Measurements from ENCODE around the gene RANBP17. TPM values are rescaled to one million over a fixed set of nuclear protein-coding genes. Genes with fewer than 3 reads are reported as not detected.
A peak's percentile ranks its signal among the peaks of the same experiment; 100 is the strongest.

Gene RANBP17
- total and polyA plus RNA-seq, 2 donors (not counting 1 experiment from before 2014, with no cell fraction given) = not detected

- no peak for DNase-seq
- no peak overlapping the region for H3K4me3 ChIP-seq (ENCODE audit: control extremely low read depth in 1 of 5, extremely low read depth in 1 of 5, insufficient read depth in 1 of 5, low read depth in 2 of 5, low read length in 4 of 5)
- Mint-ChIP-seq H3K27me3 (no peaks in the 10 kb centered on the region), H3K4me1 (no peaks in the 10 kb centered on the region), H3K9me3 (ENCODE audit: insufficient read depth) (no peaks in the 10 kb centered on the region), H3K4me3 (no peak overlapping the region), H3K27ac (no peak overlapping the region)
- ATAC-seq (ENCODE audit: low read depth) = no peak
- peaks cover 0 to 7% (median 0%) of the 10 kb centered on the region in 3 donors for H3K9me3 ChIP-seq (ENCODE audit: control extremely low read depth in 1 of 3, control insufficient read depth in 2 of 3, insufficient read depth in 1 of 3, low read length in 2 of 3)
- no peaks in the 10 kb centered on the region for H3K27me3 ChIP-seq (replicated peaks in 1 of 4; ENCODE audit: control extremely low read depth in 1 of 4, control insufficient read depth in 3 of 4, insufficient read depth in 4 of 4, low read length in 3 of 4)
- TF ChIP-seq EZH2 (IDR thresholded peaks at IDR 0.05; ENCODE audit: borderline replicate concordance, insufficient read depth, low read depth, low read length, poor library complexity, severe bottlenecking) = no peak
- no peak for TF ChIP-seq CTCF (IDR thresholded peaks at IDR 0.05)
- no peak overlapping the region for H3K27ac ChIP-seq (ENCODE audit: low read length in 2 of 2)
- H3K4me1 ChIP-seq (ENCODE audit: control insufficient read depth in 2 of 2, insufficient read depth in 2 of 2, low read length in 2 of 2) = no peaks in the 10 kb centered on the region
- no peak overlapping the region for H3K4me2 ChIP-seq (replicated peaks; ENCODE audit: low read depth, low read length, poor library complexity, severe bottlenecking)
- no peaks in the 10 kb centered on the region for H3K36me3 ChIP-seq (replicated peaks in 1 of 2; ENCODE audit: control extremely low read depth in 1 of 2, control insufficient read depth in 1 of 2, extremely low read depth in 1 of 2, insufficient read depth in 2 of 2, low read length in 1 of 2)
- intact Hi-C loops (cut with micrococcal nuclease) = no loop called here
- H2AFZ ChIP-seq (ENCODE audit: insufficient read depth, low read depth, low read length, poor library complexity, severe bottlenecking) = no peak overlapping the region
- H3K9ac ChIP-seq (ENCODE audit: low read length) = no peak overlapping the region
- H4K20me1 ChIP-seq (ENCODE audit: control insufficient read depth, insufficient read depth, low read length, poor library complexity, severe bottlenecking) = no peaks in the 10 kb centered on the region
- CTCF ChIA-PET = no interaction called here
- no peaks in the 10 kb centered on the region for H3K79me2 ChIP-seq (ENCODE audit: control insufficient read depth, insufficient read depth, low read length)
- POLR2A ChIA-PET = no interaction called here
- WGBS (ENCODE audit: insufficient coverage) = no CpG with 5 or more reads among the region's 1 CpG
These were observed 189.1 kb downstream of the RANBP17 start for GRCh38 chr5:171050916-171051315.

- Histone ChIP-seq H3K4me1 (ENCODE audit: control insufficient read depth in 2 of 2, insufficient read depth in 2 of 2, low read length in 2 of 2) (no peaks in the 10 kb centered on the region), H3K9me3 (ENCODE audit: control extremely low read depth in 1 of 3, control insufficient read depth in 2 of 3, insufficient read depth in 1 of 3, low read length in 2 of 3) (peaks cover 0 to 11% (median 0%) of the 10 kb centered on the region in 3 donors), H4K20me1 (ENCODE audit: control insufficient read depth, insufficient read depth, low read length, poor library complexity, severe bottlenecking) (no peaks in the 10 kb centered on the region), H3K79me2 (ENCODE audit: control insufficient read depth, insufficient read depth, low read length) (no peaks in the 10 kb centered on the region), H3K27ac (ENCODE audit: low read length in 2 of 2) (no peak overlapping the region), H3K9ac (ENCODE audit: low read length) (no peak overlapping the region), H3K36me3 (replicated peaks in 1 of 2; ENCODE audit: control extremely low read depth in 1 of 2, control insufficient read depth in 1 of 2, extremely low read depth in 1 of 2, insufficient read depth in 2 of 2, low read length in 1 of 2) (no peaks in the 10 kb centered on the region), H3K27me3 (replicated peaks in 1 of 4; ENCODE audit: control extremely low read depth in 1 of 4, control insufficient read depth in 3 of 4, insufficient read depth in 4 of 4, low read length in 3 of 4) (no peaks in the 10 kb centered on the region), H3K4me3 (ENCODE audit: control extremely low read depth in 1 of 5, extremely low read depth in 1 of 5, insufficient read depth in 1 of 5, low read depth in 2 of 5, low read length in 4 of 5) (no peak overlapping the region), H3K4me2 (replicated peaks; ENCODE audit: low read depth, low read length, poor library complexity, severe bottlenecking) (no peak overlapping the region), H2AFZ (ENCODE audit: insufficient read depth, low read depth, low read length, poor library complexity, severe bottlenecking) (no peak overlapping the region)
- ATAC-seq (ENCODE audit: low read depth) = no peak
- peak; percentile 1 for DNase-seq
- WGBS (ENCODE audit: insufficient coverage) = no CpG with 5 or more reads among the region's 3 CpGs
- H3K27ac Mint-ChIP-seq = no peak overlapping the region
- TF ChIP-seq EZH2 (IDR thresholded peaks at IDR 0.05; ENCODE audit: borderline replicate concordance, insufficient read depth, low read depth, low read length, poor library complexity, severe bottlenecking) (no peak), CTCF (IDR thresholded peaks at IDR 0.05) (no peak)
- H3K4me3 Mint-ChIP-seq = no peak overlapping the region
- H3K4me1 Mint-ChIP-seq = no peaks in the 10 kb centered on the region
- ChIA-PET POLR2A (no interaction called here), CTCF (no interaction called here)
- peaks cover 5% of the 10 kb centered on the region for H3K9me3 Mint-ChIP-seq (ENCODE audit: insufficient read depth)
- intact Hi-C loops (cut with micrococcal nuclease) = no loop called here
- no peaks in the 10 kb centered on the region for H3K27me3 Mint-ChIP-seq
These were observed 194.1 kb downstream of the RANBP17 start for GRCh38 chr5:171055875-171056454.
